ENCODE results near the gene LEMD1. TPM values are rescaled to one million over a fixed set of nuclear protein-coding genes. Genes with fewer than 3 reads are reported as not detected.

The LEMD1 gene
- total RNA-seq, 2 experiments from 2014 or later = 0.78 TPM; not detected in 1

DNA sequence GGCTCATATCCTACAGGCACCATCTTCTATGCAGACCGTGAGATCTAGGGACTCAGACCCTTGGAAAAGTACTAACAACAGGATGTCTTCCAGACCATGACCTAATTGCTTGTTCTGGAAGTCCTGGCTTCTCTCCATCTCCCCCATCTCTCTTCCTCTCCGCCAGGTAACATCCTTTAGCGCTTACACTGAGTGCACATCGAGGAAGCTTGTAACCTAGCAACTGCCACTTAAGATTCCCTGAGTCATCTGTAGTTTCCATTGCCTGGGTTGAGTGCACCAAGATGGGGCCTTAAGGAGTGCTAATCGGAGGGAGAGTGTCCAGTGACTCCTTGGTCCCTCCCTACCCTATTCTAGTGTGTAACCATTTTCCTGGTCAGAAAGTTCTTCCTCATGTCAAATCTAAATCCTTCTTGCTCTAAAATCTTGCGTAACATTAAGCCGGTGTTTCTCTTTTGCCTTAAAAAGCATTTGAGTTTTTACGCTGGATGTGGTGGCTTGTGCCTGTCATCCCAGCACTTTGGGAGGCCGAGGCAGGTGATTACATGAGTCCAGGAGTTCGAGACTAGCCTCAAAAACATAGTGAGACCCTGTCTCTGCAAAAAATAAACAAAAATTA lies 74.8 kb downstream of the LEMD1 start:
- H3K4me3 Mint-ChIP-seq = no peak overlapping the region
- ChIA-PET POLR2A (no interaction called here), CTCF (interaction anchor here (2.9 kb wide), 1 partner anchor 11 kb away, joined by 20 read pairs; no protein-coding TSS in a partner anchor)

DNA sequence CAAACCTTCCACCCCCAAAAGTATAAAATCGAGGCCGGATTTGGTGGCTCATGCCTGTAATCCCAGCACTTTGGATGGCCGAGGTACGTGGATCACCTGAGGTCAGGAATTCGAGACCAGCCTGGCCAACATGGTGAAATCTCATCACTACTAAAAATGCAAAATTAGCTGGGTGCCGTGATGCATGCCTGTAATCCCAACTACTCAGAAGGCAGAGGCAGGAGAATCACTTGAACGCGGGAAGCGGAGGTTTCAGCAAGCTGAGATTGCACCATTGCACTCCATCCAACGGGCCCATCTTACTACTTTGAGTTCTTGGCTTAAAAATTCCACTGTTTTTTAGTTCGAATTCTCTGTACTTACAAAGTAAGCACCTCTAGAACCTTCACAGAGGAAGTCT lies 76.1 kb downstream of the LEMD1 start:
- Mint-ChIP-seq H3K27me3 (ENCODE audit: low read depth) (peaks cover 60% of the 10 kb centered on the region), H3K4me3 (no peak overlapping the region)

More for the DNA sequence above, 74.8 kb downstream of the LEMD1 start:
- Mint-ChIP-seq H3K36me3 (ENCODE audit: low read depth) (no peaks in the 10 kb centered on the region), H3K9me3 (ENCODE audit: insufficient read depth) (no peaks in the 10 kb centered on the region), H3K27ac (no peak overlapping the region), H3K27me3 (ENCODE audit: low read depth) (peaks cover 53% of the 10 kb centered on the region), H3K4me1 (ENCODE audit: low read depth) (no peaks in the 10 kb centered on the region)
- ATAC-seq = no peak
- DNase-seq = no peak

DNA sequence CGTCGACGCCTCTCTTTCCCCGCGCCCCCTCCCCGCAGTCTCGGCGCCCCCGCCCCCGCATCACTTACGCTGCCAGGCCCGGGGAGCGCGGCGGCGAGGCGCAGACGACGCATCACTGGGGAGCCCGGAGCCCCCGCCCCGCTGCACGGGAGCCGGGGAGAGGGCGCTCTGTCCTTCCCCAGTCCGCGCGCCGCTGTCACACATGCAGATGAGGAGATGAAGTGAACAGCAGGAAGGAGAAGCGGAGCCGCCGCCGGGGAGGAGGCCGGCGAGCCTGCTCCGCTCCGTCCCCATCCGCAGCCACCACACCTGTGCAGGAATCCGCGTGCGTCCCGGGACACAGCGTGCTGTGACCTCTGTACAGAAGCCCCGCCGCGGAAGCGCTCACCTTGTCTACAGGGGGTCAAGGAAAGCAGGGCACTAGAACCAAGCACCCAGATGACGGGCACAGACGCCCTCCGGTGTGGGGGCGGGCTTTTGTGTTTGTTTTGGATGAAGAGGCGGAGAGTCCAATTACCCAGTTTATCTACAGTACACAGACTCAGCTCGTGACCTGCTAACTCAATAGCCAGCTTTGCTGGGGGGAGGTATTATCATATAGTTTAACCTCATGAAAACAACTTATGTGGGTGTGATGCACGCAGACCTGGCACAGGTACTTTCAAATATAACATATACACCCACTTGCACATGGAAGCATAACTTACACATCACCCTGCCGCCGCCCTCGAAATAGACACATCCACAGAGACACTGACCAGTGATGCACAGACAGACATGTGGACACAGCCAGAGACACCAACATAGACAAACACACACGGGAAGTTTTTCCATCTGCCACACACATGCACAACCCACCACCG lies 77.6 kb downstream of the LEMD1 start:
- Mint-ChIP-seq H3K27me3 (ENCODE audit: low read depth) (peaks cover 60% of the 10 kb centered on the region), H3K36me3 (ENCODE audit: low read depth) (no peaks in the 10 kb centered on the region), H3K27ac (no peak overlapping the region), H3K9me3 (ENCODE audit: insufficient read depth) (no peaks in the 10 kb centered on the region), H3K4me3 (no peak overlapping the region), H3K4me1 (ENCODE audit: low read depth) (peaks cover 6% of the 10 kb centered on the region)
- ChIA-PET CTCF (interaction anchor here (1.0 to 2.9 kb wide), 2 partner anchors 9 to 10 kb away, joined by 3 to 20 read pairs; no protein-coding TSS in a partner anchor), POLR2A (no interaction called here)
- ATAC-seq = peak; percentile 38
- DNase-seq = peak; percentile 34

More for the DNA sequence above, 76.1 kb downstream of the LEMD1 start:
- Mint-ChIP-seq H3K27ac (no peak overlapping the region), H3K9me3 (ENCODE audit: insufficient read depth) (no peaks in the 10 kb centered on the region), H3K36me3 (ENCODE audit: low read depth) (no peaks in the 10 kb centered on the region), H3K4me1 (ENCODE audit: low read depth) (peaks cover 1% of the 10 kb centered on the region)
- ATAC-seq (no peak), DNase-seq (no peak)
- CTCF ChIA-PET = interaction anchor here (1.0 to 2.9 kb wide), 3 partner anchors 8 to 72 kb away, joined by 7 to 20 read pairs (median 7); no protein-coding TSS in a partner anchor
- POLR2A ChIA-PET = no interaction called here

DNA sequence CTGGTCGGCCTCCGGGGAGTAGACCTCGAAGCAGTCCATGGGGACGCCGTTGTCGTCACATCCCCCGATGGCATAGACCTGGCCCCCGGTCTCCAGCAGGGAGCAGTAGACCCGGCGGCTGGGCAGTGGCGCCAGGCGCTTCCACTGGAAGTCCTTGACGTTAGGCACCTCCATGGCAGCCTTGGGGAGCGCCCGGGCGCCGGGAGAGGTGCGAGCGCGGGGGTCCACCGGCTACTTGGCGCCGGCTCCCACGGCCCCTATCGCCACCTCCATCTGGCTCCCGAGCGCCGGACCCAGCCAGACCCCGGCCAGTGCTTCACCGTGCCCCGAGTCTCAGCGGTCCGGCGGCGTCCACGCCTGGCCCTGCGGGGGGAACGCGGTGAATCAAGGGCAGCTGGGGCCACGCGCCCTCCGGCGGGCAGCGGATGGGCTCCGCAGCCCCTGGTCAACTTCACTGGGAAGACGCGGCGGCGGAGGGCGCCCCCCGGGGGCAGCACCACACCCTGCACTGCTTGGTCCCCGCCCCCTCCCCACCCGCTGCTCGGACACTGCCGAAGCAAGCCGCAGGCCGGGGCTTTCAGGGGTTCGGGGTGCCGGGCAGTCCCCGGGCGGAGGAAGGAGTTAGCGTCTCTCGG lies 78.3 kb downstream of the LEMD1 start:
- DNase-seq (no peak), ATAC-seq (no peak)
- Mint-ChIP-seq H3K27ac (no peak overlapping the region), H3K36me3 (ENCODE audit: low read depth) (no peaks in the 10 kb centered on the region), H3K4me3 (no peak overlapping the region), H3K4me1 (ENCODE audit: low read depth) (peaks cover 13% of the 10 kb centered on the region), H3K27me3 (ENCODE audit: low read depth) (peaks cover 59% of the 10 kb centered on the region), H3K9me3 (ENCODE audit: insufficient read depth) (no peaks in the 10 kb centered on the region)
- POLR2A ChIA-PET = no interaction called here
- CTCF ChIA-PET = no interaction called here

DNA sequence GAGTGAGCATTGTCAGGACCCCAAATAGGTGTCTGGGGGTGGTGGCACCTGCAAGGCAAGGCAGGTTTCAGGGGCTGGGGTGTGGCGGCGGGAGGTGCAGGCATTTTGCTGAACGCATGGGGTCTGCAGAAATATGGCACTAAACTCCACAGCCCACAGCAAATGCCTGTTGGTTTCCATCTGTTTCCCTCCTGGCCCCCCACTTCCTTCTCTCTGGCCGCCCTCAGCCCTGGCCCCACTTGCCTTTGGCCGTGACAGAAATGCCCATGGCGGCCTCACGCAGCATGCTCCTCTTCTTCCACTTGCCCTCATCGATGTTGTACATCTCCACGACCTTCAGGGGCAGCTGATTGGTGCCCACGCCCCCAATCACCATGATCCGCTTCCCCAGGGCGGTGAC lies 78.9 kb downstream of the LEMD1 start:
- Mint-ChIP-seq H3K4me3 (no peak overlapping the region), H3K27me3 (ENCODE audit: low read depth) (peaks cover 59% of the 10 kb centered on the region), H3K27ac (no peak overlapping the region), H3K36me3 (ENCODE audit: low read depth) (no peaks in the 10 kb centered on the region), H3K4me1 (ENCODE audit: low read depth) (peaks cover 13% of the 10 kb centered on the region), H3K9me3 (ENCODE audit: insufficient read depth) (no peaks in the 10 kb centered on the region)
- ATAC-seq (no peak), DNase-seq (no peak)
- ChIA-PET CTCF (no interaction called here), POLR2A (no interaction called here)

DNA sequence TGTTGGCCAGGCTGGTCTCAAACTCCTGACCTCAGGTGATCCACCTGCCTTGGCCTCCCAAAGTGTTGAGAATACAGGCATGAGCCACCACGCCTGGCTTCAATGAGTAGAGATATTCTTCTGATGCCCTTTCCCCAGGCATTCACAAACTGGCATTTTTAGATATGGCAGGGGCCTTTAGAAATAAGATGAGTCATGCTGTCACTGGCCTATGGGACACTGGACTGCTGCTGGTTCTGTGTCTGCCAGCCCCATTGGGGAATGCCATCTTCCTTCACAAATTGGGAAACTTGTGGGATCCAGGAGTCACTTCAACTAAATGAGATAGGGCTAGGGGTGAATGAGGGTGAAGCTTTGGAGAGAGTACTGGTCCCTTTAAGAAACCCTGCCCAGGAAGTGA lies 81.2 kb downstream of the LEMD1 start:
- H3K36me3 Mint-ChIP-seq (ENCODE audit: low read depth) = no peaks in the 10 kb centered on the region
- no peak for ATAC-seq
- H3K9me3 Mint-ChIP-seq (ENCODE audit: insufficient read depth) = no peaks in the 10 kb centered on the region
- ChIA-PET CTCF (interaction anchor here (0.7 to 2.1 kb wide), 3 partner anchors 67 to 184 kb away, joined by 3 to 9 read pairs (median 7); no protein-coding TSS in a partner anchor), POLR2A (no interaction called here)
- no peak overlapping the region for H3K27ac Mint-ChIP-seq
- H3K4me1 Mint-ChIP-seq (ENCODE audit: low read depth) = peaks cover 13% of the 10 kb centered on the region
- H3K27me3 Mint-ChIP-seq (ENCODE audit: low read depth) = peaks cover 55% of the 10 kb centered on the region
- DNase-seq = no peak
- no peak overlapping the region for H3K4me3 Mint-ChIP-seq

DNA sequence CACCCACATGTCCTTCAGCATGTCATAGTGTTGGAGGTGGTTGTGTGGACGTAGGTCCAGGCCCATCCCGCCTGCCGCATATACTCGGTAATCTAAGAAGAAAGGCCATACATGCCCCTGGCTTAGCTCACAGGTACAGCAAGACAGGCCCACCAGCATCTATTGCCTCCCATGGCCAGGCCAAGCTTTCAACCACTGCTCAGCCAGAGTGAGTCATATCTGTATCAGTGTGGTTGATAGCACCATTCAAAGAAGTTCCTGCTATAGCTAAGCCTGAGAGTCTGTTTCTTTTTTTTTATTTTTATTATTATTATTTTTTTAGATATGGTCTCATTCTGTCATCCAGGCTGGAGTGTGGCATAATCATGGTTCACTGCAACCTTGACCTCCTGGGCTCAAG lies 82.1 kb downstream of the LEMD1 start:
- CTCF ChIA-PET = interaction anchor here (0.9 to 2.1 kb wide), 6 partner anchors 14 to 278 kb away, joined by 3 to 9 read pairs (median 5); no protein-coding TSS in a partner anchor
- peaks cover 47% of the 10 kb centered on the region for H3K27me3 Mint-ChIP-seq (ENCODE audit: low read depth)
- no peaks in the 10 kb centered on the region for H3K36me3 Mint-ChIP-seq (ENCODE audit: low read depth)
- peaks cover 13% of the 10 kb centered on the region for H3K4me1 Mint-ChIP-seq (ENCODE audit: low read depth)
- POLR2A ChIA-PET = interaction anchor here (0.9 kb wide), 1 partner anchor 9 kb away, joined by 3 read pairs; no protein-coding TSS in a partner anchor
- DNase-seq (peak; percentile 38), ATAC-seq (peak; percentile 51)
- no peak overlapping the region for H3K4me3 Mint-ChIP-seq
- H3K9me3 Mint-ChIP-seq (ENCODE audit: insufficient read depth) = no peaks in the 10 kb centered on the region
- no peak overlapping the region for H3K27ac Mint-ChIP-seq

DNA sequence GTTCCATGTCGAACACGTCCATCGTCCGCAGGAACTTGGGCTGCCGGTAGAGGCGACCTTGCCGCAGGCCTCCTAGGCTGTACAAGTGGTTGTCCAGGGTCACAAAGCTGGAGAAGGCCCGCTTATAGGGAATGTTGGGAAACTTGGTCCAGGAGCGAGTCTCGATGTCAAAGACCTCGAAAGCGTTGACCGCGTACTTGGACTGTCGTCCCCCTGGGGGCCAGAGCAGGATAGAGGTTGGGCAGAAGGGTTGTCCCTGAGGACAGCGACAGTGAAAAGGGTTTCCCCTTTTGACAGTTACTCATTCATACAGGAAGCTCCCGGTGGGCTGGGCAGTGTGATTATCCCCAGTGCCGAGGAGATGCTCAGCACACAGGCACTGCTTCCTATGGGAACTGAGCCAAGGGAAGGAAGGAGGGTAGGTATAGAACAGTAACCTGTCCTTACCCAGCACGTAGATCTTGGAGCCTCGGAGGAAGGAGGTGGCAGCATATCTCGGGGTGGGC lies 82.6 kb downstream of the LEMD1 start:
- no peak overlapping the region for H3K27ac Mint-ChIP-seq
- ChIA-PET POLR2A (interaction anchor here (0.9 kb wide), 1 partner anchor 10 kb away, joined by 3 read pairs; no protein-coding TSS in a partner anchor), CTCF (interaction anchor here (0.7 to 2.1 kb wide), 7 partner anchors 14 to 278 kb away, joined by 3 to 9 read pairs (median 5); no protein-coding TSS in a partner anchor)
- no peaks in the 10 kb centered on the region for H3K9me3 Mint-ChIP-seq (ENCODE audit: insufficient read depth)
- no peaks in the 10 kb centered on the region for H3K36me3 Mint-ChIP-seq (ENCODE audit: low read depth)
- H3K4me1 Mint-ChIP-seq (ENCODE audit: low read depth) = peaks cover 13% of the 10 kb centered on the region
- H3K4me3 Mint-ChIP-seq = no peak overlapping the region
- DNase-seq (no peak), ATAC-seq (no peak)
- peaks cover 45% of the 10 kb centered on the region for H3K27me3 Mint-ChIP-seq (ENCODE audit: low read depth)

DNA sequence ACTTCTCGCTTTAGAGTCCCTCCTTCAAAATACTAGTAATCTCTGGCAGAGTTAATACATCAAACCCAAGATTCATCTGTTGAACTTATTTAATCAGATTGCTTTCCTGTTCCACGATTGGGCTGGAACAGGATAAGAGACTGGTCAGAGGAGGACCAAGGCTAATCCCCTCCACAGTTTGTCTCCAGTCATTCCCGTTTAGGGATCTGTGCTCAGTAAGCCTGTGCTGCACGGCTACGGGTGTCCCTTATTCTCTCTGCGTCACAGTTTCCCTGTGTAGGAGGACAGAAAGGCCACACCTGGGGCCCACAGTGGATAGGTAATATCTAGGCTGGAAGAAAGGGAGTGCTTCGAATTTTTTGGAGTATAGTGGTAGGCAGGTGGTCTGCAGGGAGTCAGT lies 83.8 kb downstream of the LEMD1 start:
- POLR2A ChIA-PET = no interaction called here
- Mint-ChIP-seq H3K9me3 (ENCODE audit: insufficient read depth) (no peaks in the 10 kb centered on the region), H3K4me3 (no peak overlapping the region), H3K27ac (no peak overlapping the region), H3K27me3 (ENCODE audit: low read depth) (peaks cover 46% of the 10 kb centered on the region), H3K4me1 (ENCODE audit: low read depth) (peaks cover 13% of the 10 kb centered on the region), H3K36me3 (ENCODE audit: low read depth) (no peaks in the 10 kb centered on the region)
- DNase-seq = no peak
- ATAC-seq = no peak
- CTCF ChIA-PET = interaction anchor here (1.4 to 25.3 kb wide), 7 partner anchors 14 to 185 kb away, joined by 7 to 1266 read pairs (median 41); partner anchors contain the start of gene NUAK2

DNA sequence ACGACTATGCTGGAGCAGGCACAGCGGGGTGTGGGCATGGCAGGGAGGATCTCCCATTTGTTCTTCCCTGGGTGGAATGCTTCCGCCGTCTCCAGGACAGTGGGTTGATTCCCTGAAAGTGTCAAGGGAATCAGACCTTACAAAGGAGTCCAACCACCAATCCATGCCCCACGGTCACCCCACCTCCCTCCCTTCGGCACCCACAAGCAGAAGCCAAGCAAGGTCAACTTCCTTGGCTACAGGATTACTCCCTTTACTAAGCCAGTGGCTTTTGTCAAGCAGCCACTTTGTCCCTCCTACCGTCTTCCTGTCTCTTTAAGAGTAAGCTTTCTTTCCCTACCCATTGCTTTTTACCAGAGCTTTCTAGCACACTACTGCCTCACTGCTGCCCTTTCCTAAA lies 84.4 kb downstream of the LEMD1 start:
- CTCF ChIA-PET = interaction anchor here (1.0 to 25.3 kb wide), 14 partner anchors 12 to 295 kb away, joined by 3 to 1266 read pairs (median 11); partner anchors contain the start of genes ELK4 and NUAK2

DNA sequence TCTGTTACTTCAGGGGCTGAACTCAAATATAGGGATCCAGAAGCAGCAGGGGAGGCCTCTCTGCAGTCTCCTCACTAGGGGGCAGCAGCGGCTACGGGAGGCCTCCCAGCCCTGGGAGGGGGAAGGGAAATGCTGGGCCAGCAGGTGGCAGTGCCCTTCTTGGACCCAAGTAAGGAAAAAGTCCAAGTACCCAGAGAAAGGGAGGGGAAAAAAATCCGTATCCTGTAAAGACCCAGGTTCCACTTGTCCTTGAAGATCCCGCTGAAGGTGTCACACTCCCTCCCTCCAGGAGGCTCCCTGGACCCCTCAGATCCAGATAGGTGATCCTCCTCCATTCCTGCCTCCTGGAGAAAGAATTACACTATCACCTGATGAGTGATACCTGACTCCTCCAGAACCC lies 86.2 kb downstream of the LEMD1 start:
- no peak overlapping the region for H3K27ac Mint-ChIP-seq
- H3K4me1 Mint-ChIP-seq (ENCODE audit: low read depth) = peaks cover 11% of the 10 kb centered on the region
- H3K27me3 Mint-ChIP-seq (ENCODE audit: low read depth) = peaks cover 38% of the 10 kb centered on the region
- H3K36me3 Mint-ChIP-seq (ENCODE audit: low read depth) = no peaks in the 10 kb centered on the region
- H3K9me3 Mint-ChIP-seq (ENCODE audit: insufficient read depth) = no peaks in the 10 kb centered on the region
- H3K4me3 Mint-ChIP-seq = no peak overlapping the region
- ATAC-seq = peak; percentile 90
- POLR2A ChIA-PET = no interaction called here
- DNase-seq = peak; percentile 84
- CTCF ChIA-PET = interaction anchor here (0.6 to 25.3 kb wide), 27 partner anchors 10 to 323 kb away, joined by 3 to 1266 read pairs (median 5); partner anchors contain the start of gene NUAK2

More for the DNA sequence above, 84.4 kb downstream of the LEMD1 start:
- POLR2A ChIA-PET = no interaction called here
- peaks cover 41% of the 10 kb centered on the region for H3K27me3 Mint-ChIP-seq (ENCODE audit: low read depth)
- no peaks in the 10 kb centered on the region for H3K9me3 Mint-ChIP-seq (ENCODE audit: insufficient read depth)
- peaks cover 13% of the 10 kb centered on the region for H3K4me1 Mint-ChIP-seq (ENCODE audit: low read depth)
- no peaks in the 10 kb centered on the region for H3K36me3 Mint-ChIP-seq (ENCODE audit: low read depth)
- no peak overlapping the region for H3K4me3 Mint-ChIP-seq
- ATAC-seq (no peak), DNase-seq (no peak)
- no peak overlapping the region for H3K27ac Mint-ChIP-seq

All from activated CD8-positive, alpha-beta T cell treated with anti-CD3 and anti-CD28 coated beads, Interleukin-2, amount 10 ng/mL, durations not matched to agents 7 days and 5 days (primary cell).